BJ (cell line): ENCODE results near the gene HOMEZ. TPM values are rescaled to one million over a fixed set of nuclear protein-coding genes. Genes with fewer than 3 reads are reported as not detected.
"Not testable (repeated sequence)": the region's sequence is repeated elsewhere in the genome, so short reads cannot be mapped to it uniquely, and the experiment has no call there.

Experiments used
- CTCF ChIA-PET: fragments of 350-600 bp; formaldehyde crosslinking; extraction: SDS; loops from one replicate; lab custom pipeline; 2021; ENCODE audit warnings: antibody characterized with exemption, inconsistent platforms; lab: Yijun Ruan, JAX
- POLR2A ChIA-PET: fragments of 300-600 bp; sonication (Branson Sonifier 250); formaldehyde crosslinking; extraction: SDS; loops from one replicate; lab custom pipeline; 2021; ENCODE audit warnings: antibody characterized with exemption; lab: Charles Lee
- DNase-seq: peaks from one replicate; pipeline ENCODE4 v3.0.0-alpha.2; 2011; ENCODE audit warnings: low read depth
- H3K27me3 ChIP-seq: 2 replicates; pipeline ENCODE4 v1.6.0; 2011; ENCODE audit warnings: low read length; ENCODE audit not compliant: control insufficient read depth, insufficient read depth
- H3K36me3 ChIP-seq: 2 replicates; pipeline ENCODE4 v1.5.1; 2011; ENCODE audit warnings: low read length; ENCODE audit not compliant: control insufficient read depth, insufficient read depth
- H3K4me3 ChIP-seq: 2 replicates; pipeline ENCODE4 v1.5.1; 2011; ENCODE audit warnings: low read depth, mild to moderate bottlenecking, control low read depth, low read length
- polyA minus RNA-seq: library from RNA; depleted of rRNA, polyadenylated mRNA; stranded (reverse); fragments of >200 nt; gene quantifications from 2 replicates; pipeline ENCODE4 v1.2.3, GENCODE V29; 2011; rRNA and poly(A)+ RNA removed
- polyA plus RNA-seq: library from polyadenylated mRNA; depleted of rRNA; stranded (reverse); fragments of >200 nt; gene quantifications from 2 replicates; pipeline ENCODE4 v1.2.3, GENCODE V29; 2011; rRNA removed
- TF ChIP-seq, protein P1 (sequence below): IDR thresholded peaks from 2 replicates; pipeline ENCODE4 v1.5.1; 2011; ENCODE audit warnings: low read depth, mild to moderate bottlenecking, control low read depth, inconsistent platforms, low read length, moderate library complexity; ENCODE audit not compliant: insufficient read depth

HOMEZ gene, protein sequence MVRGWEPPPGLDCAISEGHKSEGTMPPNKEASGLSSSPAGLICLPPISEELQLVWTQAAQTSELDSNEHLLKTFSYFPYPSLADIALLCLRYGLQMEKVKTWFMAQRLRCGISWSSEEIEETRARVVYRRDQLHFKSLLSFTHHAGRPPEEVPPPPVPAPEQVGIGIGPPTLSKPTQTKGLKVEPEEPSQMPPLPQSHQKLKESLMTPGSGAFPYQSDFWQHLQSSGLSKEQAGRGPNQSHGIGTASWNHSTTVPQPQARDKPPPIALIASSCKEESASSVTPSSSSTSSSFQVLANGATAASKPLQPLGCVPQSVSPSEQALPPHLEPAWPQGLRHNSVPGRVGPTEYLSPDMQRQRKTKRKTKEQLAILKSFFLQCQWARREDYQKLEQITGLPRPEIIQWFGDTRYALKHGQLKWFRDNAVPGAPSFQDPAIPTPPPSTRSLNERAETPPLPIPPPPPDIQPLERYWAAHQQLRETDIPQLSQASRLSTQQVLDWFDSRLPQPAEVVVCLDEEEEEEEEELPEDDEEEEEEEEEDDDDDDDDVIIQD
- 11.9 and 16.0 TPM in 2 replicates for polyA plus RNA-seq
- polyA minus RNA-seq, result 13.2 and 26.1 TPM in 2 replicates

DNA sequence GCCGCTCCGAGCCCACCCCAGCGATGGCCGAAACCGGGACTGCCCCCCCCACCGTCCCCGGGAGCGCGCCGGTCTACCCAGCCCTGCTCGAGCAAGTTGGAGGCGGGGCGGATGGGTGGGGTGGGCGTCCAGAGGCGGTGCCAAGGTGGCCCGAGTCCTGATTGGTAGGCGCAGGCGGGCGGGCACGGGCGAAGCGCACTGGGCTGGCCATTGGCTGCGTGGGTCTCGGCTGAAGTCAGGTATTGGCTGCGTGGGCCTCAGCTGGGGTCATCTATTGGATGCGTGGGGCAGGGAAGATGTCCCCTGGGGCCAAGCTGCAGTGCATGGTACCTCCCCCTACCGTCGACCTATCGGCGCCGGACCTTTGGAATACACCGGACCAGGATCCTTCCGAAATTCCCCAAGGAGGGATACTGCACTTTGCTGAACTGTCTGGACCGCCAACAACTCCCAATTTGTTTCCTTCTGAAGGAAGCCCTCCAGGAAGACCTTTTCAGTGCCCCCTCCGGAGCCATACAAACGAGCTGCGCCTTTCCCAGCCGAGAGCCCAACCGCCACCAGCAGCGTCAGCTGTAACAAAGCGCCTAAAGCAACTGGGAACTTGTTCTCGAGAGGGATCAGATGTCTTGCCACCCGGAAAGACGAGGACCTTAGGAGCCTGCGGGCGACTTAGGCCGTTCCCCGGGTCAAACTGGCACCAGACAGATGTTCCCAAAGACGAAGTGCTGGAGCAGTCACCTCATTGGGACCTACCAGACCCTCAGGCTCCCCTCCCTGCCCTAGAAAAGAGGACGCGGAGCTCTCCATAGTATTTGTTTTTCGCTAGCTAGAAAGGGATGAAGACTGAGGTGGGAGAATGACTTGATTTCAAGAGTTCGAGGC lies at the start of gene HOMEZ:
TSS of gene HOMEZ (minus strand) at position 113 of the 882 bp plus-strand sequence. CDS start 180 bp downstream, outside the sequence.
- Histone ChIP-seq H3K4me3 (peak within 1 kb of the TSS; percentile 92), H3K27me3 (peaks cover 2% of the 10 kb centered on the region), H3K36me3 (no peaks in the 10 kb centered on the region)
- ChIA-PET CTCF (interaction anchor here (0.6 to 3.8 kb wide), 5 partner anchors 8 to 386 kb away, joined by 3 to 15 read pairs (median 12); no protein-coding TSS in a partner anchor), POLR2A (interaction anchor here (0.7 to 1.3 kb wide), 2 partner anchors 15 to 36 kb away, joined by 3 to 6 read pairs; no protein-coding TSS in a partner anchor)
- TF ChIP-seq, protein P1, sequence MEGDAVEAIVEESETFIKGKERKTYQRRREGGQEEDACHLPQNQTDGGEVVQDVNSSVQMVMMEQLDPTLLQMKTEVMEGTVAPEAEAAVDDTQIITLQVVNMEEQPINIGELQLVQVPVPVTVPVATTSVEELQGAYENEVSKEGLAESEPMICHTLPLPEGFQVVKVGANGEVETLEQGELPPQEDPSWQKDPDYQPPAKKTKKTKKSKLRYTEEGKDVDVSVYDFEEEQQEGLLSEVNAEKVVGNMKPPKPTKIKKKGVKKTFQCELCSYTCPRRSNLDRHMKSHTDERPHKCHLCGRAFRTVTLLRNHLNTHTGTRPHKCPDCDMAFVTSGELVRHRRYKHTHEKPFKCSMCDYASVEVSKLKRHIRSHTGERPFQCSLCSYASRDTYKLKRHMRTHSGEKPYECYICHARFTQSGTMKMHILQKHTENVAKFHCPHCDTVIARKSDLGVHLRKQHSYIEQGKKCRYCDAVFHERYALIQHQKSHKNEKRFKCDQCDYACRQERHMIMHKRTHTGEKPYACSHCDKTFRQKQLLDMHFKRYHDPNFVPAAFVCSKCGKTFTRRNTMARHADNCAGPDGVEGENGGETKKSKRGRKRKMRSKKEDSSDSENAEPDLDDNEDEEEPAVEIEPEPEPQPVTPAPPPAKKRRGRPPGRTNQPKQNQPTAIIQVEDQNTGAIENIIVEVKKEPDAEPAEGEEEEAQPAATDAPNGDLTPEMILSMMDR, result peak; percentile 14; the same call in 1 of the 2 replicates
- DNase-seq, result peak; percentile 90

DNA sequence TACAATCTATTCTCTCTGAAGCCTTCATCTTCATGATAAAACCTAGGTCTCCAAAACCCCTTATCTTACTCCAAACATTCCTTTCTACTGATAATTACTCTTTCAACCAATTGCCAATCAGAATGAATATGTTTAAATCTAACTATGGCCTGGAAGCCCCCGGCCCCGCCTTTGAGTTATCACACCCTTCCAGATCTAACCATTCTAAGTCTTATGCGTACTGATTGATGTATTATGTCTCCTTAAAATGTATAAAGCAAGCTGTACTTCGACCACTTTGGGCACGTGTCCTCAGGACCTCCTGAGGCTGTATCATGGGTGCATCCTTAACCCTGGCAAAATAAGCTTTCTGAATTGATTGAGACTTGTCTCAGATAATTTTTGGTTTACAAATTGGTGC lies 49.7 kb upstream of the HOMEZ start:
- CTCF ChIA-PET, result interaction anchor here (1.7 to 11.5 kb wide), 2 partner anchors 10 to 44 kb away, joined by 4 to 132 read pairs; partner anchors contain the start of gene CMTM5
- POLR2A ChIA-PET, result no interaction called here
- TF ChIP-seq, protein P1, result no peak
- H3K4me3 ChIP-seq, result no peak overlapping the region
- no peaks in the 10 kb centered on the region for H3K36me3 ChIP-seq
- no peak for DNase-seq
- no peaks in the 10 kb centered on the region for H3K27me3 ChIP-seq

DNA sequence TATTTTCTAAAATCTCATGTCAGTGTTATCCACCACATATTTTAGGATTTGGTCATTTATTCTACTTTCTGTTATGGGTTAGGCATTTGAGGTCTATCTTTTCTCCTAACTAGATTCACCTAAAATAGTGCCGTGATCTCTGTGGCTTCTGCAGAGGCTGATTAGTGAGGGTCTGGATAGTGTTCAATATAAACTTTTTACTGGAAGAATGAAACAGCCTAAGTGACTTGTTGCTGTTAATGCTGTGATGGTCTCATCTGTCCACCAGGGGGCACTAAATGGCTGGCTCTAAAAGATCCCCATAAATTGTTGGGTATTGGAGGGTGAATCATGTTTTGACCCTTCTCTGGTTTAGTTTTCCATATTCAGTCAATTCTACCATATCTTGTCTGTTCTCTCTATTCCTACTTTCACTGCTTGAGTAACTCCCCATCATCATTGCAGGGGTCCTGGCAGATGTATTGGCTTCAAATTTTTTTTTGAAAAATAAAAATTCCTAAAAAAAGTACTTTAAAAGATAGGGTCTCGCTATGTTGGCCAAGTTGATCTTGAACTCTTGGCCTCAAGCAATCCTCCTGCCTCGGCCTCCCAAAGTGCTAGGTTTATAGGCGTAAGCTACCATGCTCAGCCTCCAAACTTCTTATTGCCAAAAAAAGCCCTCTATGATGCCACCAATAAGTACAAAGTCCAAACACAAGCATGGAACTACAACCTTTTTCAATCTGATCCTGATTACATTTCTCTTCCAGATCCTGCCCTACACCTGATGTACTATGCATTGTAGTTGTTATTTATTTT lies 42.2 kb upstream of the HOMEZ start:
- peaks cover 9% of the 10 kb centered on the region for H3K36me3 ChIP-seq
- ChIA-PET CTCF (interaction anchor here (1.4 to 11.5 kb wide), 5 partner anchors 26 to 231 kb away, joined by 3 to 132 read pairs (median 7); partner anchors contain the start of gene CMTM5), POLR2A (no interaction called here)
- H3K4me3 ChIP-seq, result no peak overlapping the region
- DNase-seq, result no peak
- H3K27me3 ChIP-seq, result no peaks in the 10 kb centered on the region
- TF ChIP-seq, protein P1, result peak; percentile 79

DNA sequence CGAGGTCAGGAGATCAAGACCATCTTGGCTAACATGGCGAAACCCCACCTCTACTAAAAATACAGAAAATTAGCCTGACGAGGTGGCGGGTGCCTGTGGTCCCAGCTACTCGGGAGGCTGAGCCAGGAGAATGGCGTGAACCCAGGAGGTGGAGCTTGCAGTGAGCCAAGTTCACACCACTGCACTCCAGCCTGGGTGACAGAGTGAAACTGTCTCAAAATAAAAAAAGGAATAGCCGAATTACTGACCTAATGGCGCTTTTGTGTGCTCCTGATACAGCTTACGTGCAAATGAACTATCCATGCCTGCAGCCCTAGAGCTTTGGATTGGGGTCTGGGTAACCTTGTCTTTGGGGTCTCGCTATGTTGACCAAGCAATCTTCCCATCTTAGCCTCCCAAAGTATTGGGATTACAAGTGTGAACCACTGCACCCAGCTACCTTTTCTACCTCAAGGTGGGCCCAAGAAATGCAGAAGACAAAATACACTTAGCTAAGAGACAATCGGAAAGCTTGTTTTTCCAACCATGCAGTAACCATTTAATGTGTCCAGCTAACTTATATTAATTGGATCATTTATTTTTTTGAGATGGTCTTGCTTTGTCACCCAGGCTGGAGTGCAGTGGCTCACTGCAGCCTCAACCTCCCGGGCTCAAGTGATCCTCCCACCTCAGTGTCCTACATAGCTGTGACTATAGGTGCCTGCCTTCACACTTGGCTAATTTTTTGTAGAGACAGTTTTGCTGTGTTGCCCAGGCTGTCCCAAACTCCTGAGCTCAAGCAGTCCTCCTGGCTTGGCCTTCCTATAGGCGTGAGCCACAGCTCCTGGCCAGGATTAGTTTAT lies 40.8 kb upstream of the HOMEZ start:
- CTCF ChIA-PET, result interaction anchor here (0.6 to 11.5 kb wide), 9 partner anchors 20 to 233 kb away, joined by 3 to 132 read pairs (median 4); partner anchors contain the start of genes CMTM5 and SLC22A17

DNA sequence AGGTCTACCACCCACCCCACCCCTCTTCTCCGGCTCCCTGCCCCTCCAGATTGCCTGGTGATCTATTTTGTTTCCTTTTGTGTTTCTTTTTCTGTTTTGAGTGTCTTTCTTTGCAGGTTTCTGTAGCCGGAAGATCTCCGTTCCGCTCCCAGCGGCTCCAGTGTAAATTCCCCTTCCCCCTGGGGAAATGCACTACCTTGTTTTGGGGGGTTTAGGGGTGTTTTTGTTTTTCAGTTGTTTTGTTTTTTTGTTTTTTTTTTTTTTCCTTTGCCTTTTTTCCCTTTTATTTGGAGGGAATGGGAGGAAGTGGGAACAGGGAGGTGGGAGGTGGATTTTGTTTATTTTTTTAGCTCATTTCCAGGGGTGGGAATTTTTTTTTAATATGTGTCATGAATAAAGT lies 39.8 kb upstream of the HOMEZ start:
- CTCF ChIA-PET, result interaction anchor here (2.5 to 11.5 kb wide), 2 partner anchors 54 to 234 kb away, joined by 13 to 132 read pairs; partner anchors contain the start of gene CMTM5
- H3K27me3 ChIP-seq, H3K36me3 ChIP-seq, POLR2A ChIA-PET, H3K4me3 ChIP-seq, DNase-seq: not testable (repeated sequence)

More for the DNA sequence above, 40.8 kb upstream of the HOMEZ start:
- H3K4me3 ChIP-seq, result no peak overlapping the region
- H3K27me3 ChIP-seq, result no peaks in the 10 kb centered on the region
- POLR2A ChIA-PET, result interaction anchor here (0.6 kb wide), 1 partner anchor 97 kb away, joined by 3 read pairs; no protein-coding TSS in a partner anchor
- TF ChIP-seq, protein P1, result no peak
- DNase-seq, result no peak
- peaks cover 9% of the 10 kb centered on the region for H3K36me3 ChIP-seq
